ENCODE results near the gene TRMO.

DNA sequence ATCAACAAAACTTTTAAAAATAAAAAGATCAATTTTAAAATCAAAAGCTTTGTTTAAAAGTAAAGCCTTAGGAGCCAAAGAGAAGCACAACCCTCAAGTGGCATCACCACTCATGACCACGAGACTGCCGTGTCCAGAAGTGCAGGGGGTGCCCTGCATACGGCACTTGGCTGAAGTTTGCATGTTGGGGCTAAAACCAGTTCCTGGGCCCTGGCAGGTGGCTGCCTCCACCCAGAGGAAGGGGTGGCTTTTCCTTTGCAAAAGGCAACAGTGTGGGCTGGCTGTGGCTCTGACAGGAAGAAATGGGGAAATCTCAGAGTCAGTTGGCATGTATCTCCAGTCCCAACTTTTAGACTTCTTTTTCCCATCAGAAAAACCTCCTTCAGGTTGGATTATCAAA, 15.3 kb downstream of the TRMO start:
- no peak for TF ChIP-seq CTCF (IDR thresholded peaks at IDR 0.05)
- TF ChIP-seq POLR2A (IDR thresholded peaks at IDR 0.05) = no peak
- no peak for TF ChIP-seq POLR2AphosphoS5 (IDR thresholded peaks at IDR 0.05)
